Measurements from ENCODE around the gene MYO16.
"Not testable (repeated sequence)": the region's sequence is repeated elsewhere in the genome, so short reads cannot be mapped to it uniquely, and the experiment has no call there.

Gene MYO16

DNA sequence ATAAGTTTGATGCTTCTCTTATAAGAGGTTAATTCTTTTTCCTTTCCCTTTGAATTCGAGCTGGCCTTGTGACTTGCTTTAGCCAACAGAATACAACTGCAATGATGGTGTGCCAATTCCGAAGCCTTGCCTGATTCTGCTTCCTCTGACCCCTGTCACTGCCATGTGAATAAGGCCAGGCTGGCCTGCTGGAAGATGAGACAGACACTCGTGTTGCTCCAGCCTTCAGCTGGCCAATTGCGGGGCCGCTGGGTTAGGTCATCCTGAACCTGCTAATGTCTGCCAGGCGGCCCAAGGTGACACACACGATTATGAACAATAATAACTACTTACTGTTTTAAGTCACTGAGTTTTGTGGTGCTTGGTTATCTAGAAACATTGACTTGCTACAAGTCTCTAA is 352.0 kb downstream of the MYO16 start:
- DNase-seq (ENCODE audit: low read depth) = no peak

GRCh38 chr13:108983273-108983672 is 353.9 kb downstream of the MYO16 start:
- no peak for DNase-seq (ENCODE audit: low read depth)

- no peak for DNase-seq (ENCODE audit: low read depth)
These were observed 355.0 kb downstream of the MYO16 start for GRCh38 chr13:108984251-108984920.

DNA sequence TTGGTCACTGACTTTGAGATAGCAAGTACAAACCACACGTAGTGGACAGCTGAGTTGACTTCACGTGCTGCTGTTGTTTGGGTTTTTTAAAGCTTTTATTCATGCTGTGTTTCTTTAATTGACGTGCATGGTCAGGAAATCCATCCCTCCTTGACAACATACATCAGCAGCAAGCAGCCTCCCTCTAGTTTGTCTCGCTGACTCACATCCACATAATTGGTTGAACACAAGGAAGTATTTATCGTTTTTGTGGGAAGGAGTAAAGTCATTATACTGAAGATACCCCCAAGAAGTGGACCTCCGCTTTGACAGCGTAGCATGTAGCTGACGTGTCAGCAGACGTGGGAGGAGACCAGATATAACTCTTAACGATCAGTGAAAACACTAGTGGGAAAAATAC is 355.8 kb downstream of the MYO16 start:
- no peak for DNase-seq (ENCODE audit: low read depth)

GRCh38 chr13:108987517-108987916 is 358.1 kb downstream of the MYO16 start:
- no peak for DNase-seq (ENCODE audit: low read depth)

GRCh38 chr13:108987944-108988343 is 358.5 kb downstream of the MYO16 start:
- DNase-seq (ENCODE audit: low read depth) = no peak

- not testable (repeated sequence) for DNase-seq (ENCODE audit: low read depth)
These were observed 362.0 kb downstream of the MYO16 start for GRCh38 chr13:108991416-108991815.

GRCh38 chr13:108993346-108993745 is 363.9 kb downstream of the MYO16 start:
- no peak for DNase-seq (ENCODE audit: low read depth)

- DNase-seq (ENCODE audit: low read depth) = no peak
These were observed 367.0 kb downstream of the MYO16 start for GRCh38 chr13:108996430-108996829.

- DNase-seq (ENCODE audit: low read depth) = no peak
These were observed 370.8 kb downstream of the MYO16 start for GRCh38 chr13:109000207-109000606.

- no peak for DNase-seq (ENCODE audit: low read depth)
These were observed 373.5 kb downstream of the MYO16 start for GRCh38 chr13:109002934-109003333.

DNA sequence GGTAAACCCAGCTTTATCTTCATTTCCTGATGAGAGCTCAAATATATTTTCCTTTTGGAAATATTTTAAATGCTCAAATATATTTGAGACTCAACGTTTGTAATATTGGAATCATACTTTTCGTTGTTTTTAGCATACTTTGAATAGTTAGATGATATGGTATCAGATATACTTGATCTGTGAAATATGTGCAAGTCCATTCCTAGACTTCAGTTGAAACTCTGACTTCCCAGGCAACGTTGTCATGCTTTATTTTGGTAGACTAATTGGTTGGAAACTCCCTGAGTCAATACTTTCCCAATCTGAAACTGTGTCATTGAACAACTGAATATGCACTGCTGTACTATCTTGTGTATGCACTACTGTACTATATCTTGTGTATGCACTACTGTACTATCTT is 378.5 kb downstream of the MYO16 start:
- no peak for DNase-seq (ENCODE audit: low read depth)

- no peak for DNase-seq (ENCODE audit: low read depth)
These were observed 380.3 kb downstream of the MYO16 start for GRCh38 chr13:109009756-109010155.

GRCh38 chr13:109010912-109011311 is 381.5 kb downstream of the MYO16 start:
- no peak for DNase-seq (ENCODE audit: low read depth)

DNA sequence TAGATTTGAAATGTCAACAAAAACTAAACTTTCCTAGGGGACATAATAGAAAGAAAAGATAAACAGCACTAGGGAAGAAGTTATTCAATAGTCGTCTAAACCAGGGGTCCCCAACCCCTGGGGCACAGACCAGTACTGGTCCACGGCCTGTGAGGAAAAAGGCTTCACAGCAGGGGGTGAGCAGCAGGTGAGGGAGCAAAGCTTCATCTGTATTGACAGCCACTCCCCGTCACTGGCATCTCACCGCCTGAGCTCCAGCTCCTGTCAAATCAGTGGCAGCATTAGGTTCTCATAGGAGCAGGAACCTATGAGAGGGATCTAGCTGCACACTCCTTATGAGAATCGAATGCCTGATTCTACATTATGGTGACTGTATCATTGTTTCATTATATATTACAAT is 382.7 kb downstream of the MYO16 start:
- DNase-seq (ENCODE audit: low read depth) = no peak

DNA sequence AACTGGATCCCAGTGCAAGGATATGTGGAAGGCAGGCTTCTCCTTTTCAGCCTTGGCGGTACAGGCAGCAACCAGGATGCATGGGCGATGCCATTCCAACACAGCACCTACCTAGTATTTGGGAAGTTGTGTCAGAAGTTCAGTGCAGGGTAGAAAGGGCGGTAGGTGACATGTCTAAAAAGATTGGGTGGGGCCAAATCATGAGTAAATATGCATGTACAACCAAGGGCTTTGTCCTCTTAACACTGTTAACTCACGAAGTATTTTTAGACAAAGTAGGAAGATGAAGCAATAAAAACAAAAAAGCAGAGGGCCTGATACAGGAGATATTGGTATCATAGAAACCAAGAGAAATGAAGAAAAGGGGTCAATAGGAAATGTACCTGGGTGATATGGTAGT is 392.1 kb downstream of the MYO16 start:
- no peak for DNase-seq (ENCODE audit: low read depth)

DNA sequence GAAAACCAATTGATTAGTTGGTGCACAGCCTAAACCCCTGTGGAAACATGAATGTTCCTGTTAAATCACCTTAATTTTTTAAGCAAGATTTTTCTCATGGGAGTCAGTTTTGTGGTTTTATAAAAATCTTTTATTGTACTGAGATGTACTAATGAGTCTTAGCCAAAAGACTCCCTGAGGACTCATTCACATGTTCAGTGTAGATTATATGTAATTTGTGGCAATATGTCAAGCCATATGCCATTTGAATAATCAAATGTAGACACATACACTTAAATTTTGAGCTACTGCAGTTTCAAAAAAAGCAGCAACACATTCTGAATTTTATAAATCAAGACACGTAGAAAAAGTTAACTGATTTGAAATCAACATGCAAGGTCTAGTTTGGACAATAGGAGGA is 395.2 kb downstream of the MYO16 start:
- no peak for DNase-seq (ENCODE audit: low read depth)

- DNase-seq (ENCODE audit: low read depth) = no peak
These were observed 396.9 kb downstream of the MYO16 start for GRCh38 chr13:109026266-109026665.

- no peak for DNase-seq (ENCODE audit: low read depth)
These were observed 399.2 kb downstream of the MYO16 start for GRCh38 chr13:109028624-109029023.

GRCh38 chr13:109033090-109033489 is 403.7 kb downstream of the MYO16 start:
- no peak for DNase-seq (ENCODE audit: low read depth)

- DNase-seq (ENCODE audit: low read depth) = no peak
These were observed 406.8 kb downstream of the MYO16 start for GRCh38 chr13:109036078-109036780.

GRCh38 chr13:109043636-109044035 is 414.2 kb downstream of the MYO16 start:
- DNase-seq (ENCODE audit: low read depth) = no peak

DNA sequence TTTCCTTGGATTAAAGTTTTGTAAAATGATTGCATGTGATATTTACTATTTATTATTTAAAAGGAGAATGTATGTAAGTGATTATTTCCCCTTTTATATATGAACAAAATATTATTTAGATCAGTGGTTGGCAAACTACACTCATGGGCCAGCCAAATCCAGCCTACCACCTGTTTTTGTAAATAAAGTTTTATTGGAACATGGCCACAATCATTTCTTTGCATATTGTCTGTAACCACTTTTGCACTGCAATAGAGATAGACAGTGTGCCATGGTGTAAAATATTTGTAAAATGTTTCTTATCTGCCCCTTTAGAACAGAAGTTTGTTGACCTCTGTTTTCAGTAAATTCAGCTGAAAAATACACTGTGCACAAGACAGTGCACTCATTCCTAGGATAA is 426.4 kb downstream of the MYO16 start:
- DNase-seq (ENCODE audit: low read depth) = no peak

- DNase-seq (ENCODE audit: low read depth) = no peak
These were observed 428.7 kb downstream of the MYO16 start for GRCh38 chr13:109058087-109058486.
